Right lobe of liver (tissue), 6 donors: Measurements from ENCODE around the gene ZNF594. TPM values are rescaled to one million over a fixed set of nuclear protein-coding genes. Genes with fewer than 3 reads are reported as not detected.
"Not testable (repeated sequence)": the region's sequence is repeated elsewhere in the genome, so short reads cannot be mapped to it uniquely, and the experiment has no call there.

Experiments
- ATAC-seq, 4 donors: fragments of 200-7000 bp; cut with Tn5 transposase; one replicate each; pipeline ENCODE4 v1.9.1; 2020; ENCODE audit warnings: mild to moderate bottlenecking in 4 of 4, moderate library complexity in 4 of 4
- DNase-seq, 3 donors: peaks; one replicate each; pipeline ENCODE4 v3.0.0-alpha.2; 2020
- H3K27ac ChIP-seq, 3 donors: fragments of 200-600 bp; one replicate each; pipeline ENCODE4 v1.8.0; 2022
- H3K27me3 ChIP-seq, 2 donors: fragments of 200-600 bp; one replicate each; pipeline ENCODE4 v1.8.0; 2022
- H3K36me3 ChIP-seq, 4 donors: fragments of 200-600 bp; sonication (generic) in 1 of 4; one replicate each; pipeline versions ENCODE4 v1.5.1 to v1.8.0; 2017 to 2022; ENCODE audit warnings: control low read depth in 1 of 4
- H3K4me1 ChIP-seq, 4 donors: fragments of 200-600 bp; sonication (generic) in 1 of 4; one replicate each; pipeline versions ENCODE4 v1.5.1 to v1.8.0; 2017 to 2022; ENCODE audit warnings: control low read depth in 1 of 4
- H3K4me3 ChIP-seq, 3 donors: fragments of 200-600 bp; one replicate each; pipeline ENCODE4 v1.8.0; 2022
- H3K9me3 ChIP-seq, 4 donors: fragments of 200-600 bp; sonication (generic) in 1 of 4; one replicate each; pipeline versions ENCODE4 v1.5.1 to v1.8.0; 2017 to 2022; ENCODE audit warnings: control low read depth in 1 of 4
- CTCF ChIP-seq, 4 donors: fragments of 200-600 bp in 3 of 4; fragments of 450-650 bp in 1 of 4; IDR thresholded peaks; one replicate each; pipeline versions ENCODE4 v1.5.1 to v1.8.0; 2016 to 2022; ENCODE audit warnings: antibody characterized with exemption in 4 of 4, mild to moderate bottlenecking in 2 of 4
- POLR2A ChIP-seq: fragments of 450-650 bp; IDR thresholded peaks from one replicate; pipeline ENCODE4 v1.6.1; 2017; ENCODE audit warnings: antibody characterized with exemption, mild to moderate bottlenecking
- WGBS: methylation state at CpG from one replicate; pipeline ENCODE4 v1.1.6; 2018; ENCODE audit warnings: low coverage, low lambda C conversion rate; ENCODE audit not compliant: insufficient coverage; ENCODE audit errors: missing lambda C conversion rate; 5-methylcytosine and 5-hydroxymethylcytosine counted together
- intact Hi-C, 2 donors: fragments of 100-400 bp; cut with DNase I; formaldehyde crosslinking; loops; one replicate each; pipeline versions ENCODE4 v1.11.2 to v1.14.1; 2022
- total RNA-seq, 6 experiments: library from RNA; depleted of rRNA in 2 of 6; stranded (reverse); fragments of >200 nt in 2 of 6; fragmentation: NEBNext Ultra II Directional in 3 of 6; extraction: Animal tissue kit (Norgen Biotek cat#: 25700) in 3 of 6; gene quantifications; one replicate each; pipeline versions ENCODE4 v1.1.0 to v1.2.4, GENCODE V29; 2016 to 2023
- donor health status: DM: no; HTN: yes; CAD: no.
- donor health status: DM: no; HTN: no; CAD: no.
- donor health status: DM: no; HTN: no; CAD: no.
- donor health status: DM: no; HTN: yes; CAD: no.
- donor health status: DM: no; HTN: yes; CAD: no.

The ZNF594 gene
- total RNA-seq, 6 experiments from 2014 or later, result 1.2 to 3.8 (median 2.2) TPM

- DNase-seq, result no peak
- WGBS, result 96% methylated on average over 6 of the region's 6 CpGs
- Histone ChIP-seq H3K4me1 (no peaks in the 10 kb centered on the region), H3K27ac (no peak overlapping the region), H3K4me3 (no peak overlapping the region), H3K36me3 (peaks cover 0 to 1% (median 0%) of the 10 kb centered on the region in 4 donors), H3K27me3 (no peaks in the 10 kb centered on the region), H3K9me3 (peaks cover 6 to 80% (median 43%) of the 10 kb centered on the region in 4 donors)
- intact Hi-C loops, result no loop called here
- no peak for TF ChIP-seq POLR2A
- TF ChIP-seq CTCF (IDR thresholded peaks at IDR 0.05), result no peak
- ATAC-seq, result no peak
These were observed 8.9 kb downstream of the ZNF594 start for GRCh38 chr17:5182597-5183409.

- peaks cover 0 to under 1% (median 0%) of the 10 kb centered on the region in 4 donors for H3K36me3 ChIP-seq
- intact Hi-C loops, result no loop called here
- no peak for ATAC-seq
- no peaks in the 10 kb centered on the region for H3K27me3 ChIP-seq
- no peak overlapping the region for H3K27ac ChIP-seq
- H3K4me1 ChIP-seq, result no peaks in the 10 kb centered on the region
- peaks cover 6 to 83% (median 46%) of the 10 kb centered on the region in 4 donors for H3K9me3 ChIP-seq
- no peak overlapping the region for H3K4me3 ChIP-seq
- no peak for DNase-seq
- WGBS, result 96% methylated on average over 9 of the region's 10 CpGs
- TF ChIP-seq CTCF (IDR thresholded peaks at IDR 0.05), result no peak
- TF ChIP-seq POLR2A, result no peak
These were observed 10.0 kb downstream of the ZNF594 start for GRCh38 chr17:5181509-5182305.

GRCh38 chr17:5179003-5179402 lies 12.7 kb downstream of the ZNF594 start:
- H3K27me3 ChIP-seq, result no peaks in the 10 kb centered on the region
- H3K4me3 ChIP-seq, result no peak overlapping the region
- intact Hi-C loops, result no loop called here
- no peak for ATAC-seq
- peaks cover 6 to 68% (median 39%) of the 10 kb centered on the region in 4 donors for H3K9me3 ChIP-seq
- no peaks in the 10 kb centered on the region for H3K36me3 ChIP-seq
- H3K27ac ChIP-seq, result no peak overlapping the region
- WGBS, result 100% methylated on average over 3 of the region's 12 CpGs
- TF ChIP-seq CTCF (IDR thresholded peaks at IDR 0.05), result no peak
- TF ChIP-seq POLR2A, result no peak
- no peaks in the 10 kb centered on the region for H3K4me1 ChIP-seq
- DNase-seq, result no peak

GRCh38 chr17:5175027-5175426 lies 16.6 kb downstream of the ZNF594 start:
- DNase-seq, H3K36me3 ChIP-seq, H3K4me1 ChIP-seq, H3K27me3 ChIP-seq, intact Hi-C loops, H3K27ac ChIP-seq, H3K4me3 ChIP-seq, ATAC-seq: not testable (repeated sequence)
- H3K9me3 ChIP-seq, result peaks cover 0 to 30% (median 12%) of the 10 kb centered on the region in 4 donors
- 96% methylated on average over 7 of the region's 7 CpGs for WGBS

- H3K27me3 ChIP-seq, ATAC-seq, H3K9me3 ChIP-seq, H3K27ac ChIP-seq, intact Hi-C loops, H3K4me1 ChIP-seq, H3K36me3 ChIP-seq, H3K4me3 ChIP-seq, DNase-seq: not testable (repeated sequence)
- 24% methylated on average over 7 of the region's 7 CpGs for WGBS
These were observed 25.7 kb downstream of the ZNF594 start for GRCh38 chr17:5165791-5166564.
